Measurements from ENCODE around the gene ERCC4. TPM values are rescaled to one million over a fixed set of nuclear protein-coding genes. Genes with fewer than 3 reads are reported as not detected.
"Not testable (repeated sequence)": the region's sequence is repeated elsewhere in the genome, so short reads cannot be mapped to it uniquely, and the experiment has no call there.

Gene ERCC4
- polyA plus RNA-seq, 1 of the 3 experiments (the other 2 are of a cell fraction) = 1.8 TPM

DNA sequence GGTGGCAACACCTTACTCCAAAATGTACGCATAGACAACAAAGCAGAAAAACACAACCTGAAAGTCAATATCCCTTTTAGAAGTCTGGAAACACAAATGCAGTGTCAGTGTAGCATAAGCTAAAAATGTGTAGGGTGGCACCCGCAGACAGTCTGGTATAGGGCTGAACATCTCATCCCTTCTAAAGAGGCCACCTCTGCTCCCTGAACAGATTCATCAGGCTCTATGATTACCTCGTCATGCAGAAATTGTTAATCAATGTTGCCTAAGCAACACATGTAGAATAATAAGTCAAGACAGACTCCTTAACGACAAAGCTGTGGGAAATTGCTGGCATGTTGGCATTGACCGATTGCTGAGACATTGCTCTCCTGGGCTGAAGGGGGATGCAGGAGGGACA lies 33.3 kb upstream of the ERCC4 start:
- no peaks in the 10 kb centered on the region for H3K9me2 ChIP-seq
- no peak overlapping the region for H2AFZ ChIP-seq (ENCODE audit: low read depth)
- no peak overlapping the region for H3K27ac ChIP-seq (ENCODE audit: low read depth in 2 of 2, low read length in 1 of 2)
- H3K9ac ChIP-seq = no peak overlapping the region
- DNase-seq = no peak
- H3F3A ChIP-seq (replicated peaks; ENCODE audit: insufficient read depth) = no peaks in the 10 kb centered on the region
- H3K36me3 ChIP-seq (replicated peaks in 1 of 2; ENCODE audit: control insufficient read depth in 1 of 2, insufficient read depth in 2 of 2, low read length in 1 of 2) = no peaks in the 10 kb centered on the region
- no peaks in the 10 kb centered on the region for H3K79me2 ChIP-seq (ENCODE audit: insufficient read depth)
- H3K9me3 ChIP-seq = no peaks in the 10 kb centered on the region
- WGBS (ENCODE audit: low lambda C conversion rate) = 17% methylated on average over 5 of the region's 5 CpGs
- CTCF ChIA-PET = interaction anchor here (1.1 kb wide), 1 partner anchor 13 kb away, joined by 3 read pairs; no protein-coding TSS in a partner anchor
- POLR2A ChIA-PET = no interaction called here
- H3K27me3 ChIP-seq (ENCODE audit: insufficient read depth) = no peaks in the 10 kb centered on the region; the same call in 1 of the 2 replicates
- H3K4me3 ChIP-seq (ENCODE audit: low read depth in 2 of 2, low read length in 1 of 2) = no peak overlapping the region
- TF ChIP-seq NFIC (IDR thresholded peaks at IDR 0.05; ENCODE audit: borderline replicate concordance) = no peak
- no peak for TF ChIP-seq NRF1 (IDR thresholded peaks at IDR 0.05; ENCODE audit: low read depth, low read length)
- no peak for TF ChIP-seq SIN3A (IDR thresholded peaks at IDR 0.05; ENCODE audit: borderline replicate concordance, low read depth, low read length)
- no peak for TF ChIP-seq TAF1 (IDR thresholded peaks at IDR 0.05; ENCODE audit: borderline replicate concordance, low read depth, low read length)
- TF ChIP-seq TCF12 (IDR thresholded peaks at IDR 0.05) = no peak
- TF ChIP-seq, protein P1, sequence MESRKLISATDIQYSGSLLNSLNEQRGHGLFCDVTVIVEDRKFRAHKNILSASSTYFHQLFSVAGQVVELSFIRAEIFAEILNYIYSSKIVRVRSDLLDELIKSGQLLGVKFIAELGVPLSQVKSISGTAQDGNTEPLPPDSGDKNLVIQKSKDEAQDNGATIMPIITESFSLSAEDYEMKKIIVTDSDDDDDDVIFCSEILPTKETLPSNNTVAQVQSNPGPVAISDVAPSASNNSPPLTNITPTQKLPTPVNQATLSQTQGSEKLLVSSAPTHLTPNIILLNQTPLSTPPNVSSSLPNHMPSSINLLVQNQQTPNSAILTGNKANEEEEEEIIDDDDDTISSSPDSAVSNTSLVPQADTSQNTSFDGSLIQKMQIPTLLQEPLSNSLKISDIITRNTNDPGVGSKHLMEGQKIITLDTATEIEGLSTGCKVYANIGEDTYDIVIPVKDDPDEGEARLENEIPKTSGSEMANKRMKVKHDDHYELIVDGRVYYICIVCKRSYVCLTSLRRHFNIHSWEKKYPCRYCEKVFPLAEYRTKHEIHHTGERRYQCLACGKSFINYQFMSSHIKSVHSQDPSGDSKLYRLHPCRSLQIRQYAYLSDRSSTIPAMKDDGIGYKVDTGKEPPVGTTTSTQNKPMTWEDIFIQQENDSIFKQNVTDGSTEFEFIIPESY (IDR thresholded peaks at IDR 0.05; ENCODE audit: borderline replicate concordance, low read depth) = no peak
- no peaks in the 10 kb centered on the region for H3K4me1 ChIP-seq (ENCODE audit: control insufficient read depth in 1 of 2, insufficient read depth in 2 of 2, low read depth in 1 of 2, low read length in 1 of 2)
- no peaks in the 10 kb centered on the region for H4K20me1 ChIP-seq (ENCODE audit: insufficient read depth)
- H3K4me2 ChIP-seq = no peak overlapping the region

DNA sequence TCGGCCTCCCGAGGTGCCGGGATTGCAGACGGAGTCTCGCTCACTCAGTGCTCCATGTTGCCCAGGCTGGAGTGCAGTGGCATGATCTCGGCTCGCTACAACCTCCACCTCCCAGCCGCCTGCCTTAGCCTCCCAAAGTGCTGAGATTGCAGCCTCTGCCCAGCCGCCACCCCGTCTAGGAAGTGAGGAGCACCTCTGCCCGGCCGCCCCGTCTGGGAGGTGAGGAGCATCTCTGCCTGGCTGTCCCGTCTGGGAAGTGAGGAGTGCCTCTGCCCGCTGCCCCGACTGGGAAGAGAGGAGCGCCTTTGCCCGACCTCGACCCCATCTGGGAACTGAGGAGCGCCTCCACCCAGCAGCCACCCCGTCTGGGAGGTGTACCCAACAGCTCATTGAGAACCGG lies 30.6 kb upstream of the ERCC4 start:
- not testable (repeated sequence) for H3K9me3 ChIP-seq; H3K36me3 ChIP-seq (replicated peaks in 1 of 2; ENCODE audit: control insufficient read depth in 1 of 2, insufficient read depth in 2 of 2, low read length in 1 of 2)
- WGBS (ENCODE audit: low lambda C conversion rate) = 29% methylated on average over 12 of the region's 22 CpGs

DNA sequence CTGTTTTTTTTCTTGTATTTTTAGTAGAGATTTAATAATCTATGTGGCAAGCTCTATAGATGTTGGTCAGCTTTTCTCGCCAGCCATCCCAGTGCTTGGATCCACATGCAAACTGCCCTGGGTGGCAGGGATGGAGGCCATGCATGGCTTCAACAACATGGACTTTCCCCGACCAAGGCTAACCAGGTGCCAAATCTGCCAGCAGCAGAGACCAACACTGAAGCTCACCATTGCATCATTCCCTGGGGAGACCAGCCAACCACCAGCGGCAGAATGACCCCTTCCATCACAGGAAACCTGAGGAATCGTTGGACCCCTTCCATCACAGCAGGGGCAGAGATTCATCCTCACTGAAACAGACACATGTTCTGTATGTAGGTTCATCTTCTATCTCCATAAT lies 27.7 kb upstream of the ERCC4 start:
- Histone ChIP-seq H3K4me3 (ENCODE audit: low read depth in 2 of 2, low read length in 1 of 2) (no peak overlapping the region), H2AFZ (ENCODE audit: low read depth) (no peak overlapping the region), H3K4me2 (no peak overlapping the region), H3F3A (replicated peaks; ENCODE audit: insufficient read depth) (no peaks in the 10 kb centered on the region), H4K20me1 (ENCODE audit: insufficient read depth) (no peaks in the 10 kb centered on the region), H3K79me2 (ENCODE audit: insufficient read depth) (no peaks in the 10 kb centered on the region), H3K36me3 (replicated peaks in 1 of 2; ENCODE audit: control insufficient read depth in 1 of 2, insufficient read depth in 2 of 2, low read length in 1 of 2) (no peaks in the 10 kb centered on the region), H3K9me3 (no peaks in the 10 kb centered on the region), H3K9ac (no peak overlapping the region), H3K27ac (ENCODE audit: low read depth in 2 of 2, low read length in 1 of 2) (no peak overlapping the region), H3K27me3 (ENCODE audit: insufficient read depth) (no peaks in the 10 kb centered on the region; the same call in 1 of the 2 replicates), H3K9me2 (no peaks in the 10 kb centered on the region), H3K4me1 (ENCODE audit: control insufficient read depth in 1 of 2, insufficient read depth in 2 of 2, low read depth in 1 of 2, low read length in 1 of 2) (no peaks in the 10 kb centered on the region)
- CTCF ChIA-PET = interaction anchor here (0.5 kb wide), 1 partner anchor 605 kb away, joined by 3 read pairs; no protein-coding TSS in a partner anchor
- POLR2A ChIA-PET = no interaction called here
- DNase-seq = no peak
- TF ChIP-seq, protein P2, sequence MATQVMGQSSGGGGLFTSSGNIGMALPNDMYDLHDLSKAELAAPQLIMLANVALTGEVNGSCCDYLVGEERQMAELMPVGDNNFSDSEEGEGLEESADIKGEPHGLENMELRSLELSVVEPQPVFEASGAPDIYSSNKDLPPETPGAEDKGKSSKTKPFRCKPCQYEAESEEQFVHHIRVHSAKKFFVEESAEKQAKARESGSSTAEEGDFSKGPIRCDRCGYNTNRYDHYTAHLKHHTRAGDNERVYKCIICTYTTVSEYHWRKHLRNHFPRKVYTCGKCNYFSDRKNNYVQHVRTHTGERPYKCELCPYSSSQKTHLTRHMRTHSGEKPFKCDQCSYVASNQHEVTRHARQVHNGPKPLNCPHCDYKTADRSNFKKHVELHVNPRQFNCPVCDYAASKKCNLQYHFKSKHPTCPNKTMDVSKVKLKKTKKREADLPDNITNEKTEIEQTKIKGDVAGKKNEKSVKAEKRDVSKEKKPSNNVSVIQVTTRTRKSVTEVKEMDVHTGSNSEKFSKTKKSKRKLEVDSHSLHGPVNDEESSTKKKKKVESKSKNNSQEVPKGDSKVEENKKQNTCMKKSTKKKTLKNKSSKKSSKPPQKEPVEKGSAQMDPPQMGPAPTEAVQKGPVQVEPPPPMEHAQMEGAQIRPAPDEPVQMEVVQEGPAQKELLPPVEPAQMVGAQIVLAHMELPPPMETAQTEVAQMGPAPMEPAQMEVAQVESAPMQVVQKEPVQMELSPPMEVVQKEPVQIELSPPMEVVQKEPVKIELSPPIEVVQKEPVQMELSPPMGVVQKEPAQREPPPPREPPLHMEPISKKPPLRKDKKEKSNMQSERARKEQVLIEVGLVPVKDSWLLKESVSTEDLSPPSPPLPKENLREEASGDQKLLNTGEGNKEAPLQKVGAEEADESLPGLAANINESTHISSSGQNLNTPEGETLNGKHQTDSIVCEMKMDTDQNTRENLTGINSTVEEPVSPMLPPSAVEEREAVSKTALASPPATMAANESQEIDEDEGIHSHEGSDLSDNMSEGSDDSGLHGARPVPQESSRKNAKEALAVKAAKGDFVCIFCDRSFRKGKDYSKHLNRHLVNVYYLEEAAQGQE (IDR thresholded peaks at IDR 0.05; ENCODE audit: low read depth, low read length) = no peak
- 14% methylated on average over 4 of the region's 4 CpGs for WGBS (ENCODE audit: low lambda C conversion rate)

More for the DNA sequence above, 30.6 kb upstream of the ERCC4 start:
- POLR2A ChIA-PET; H3K9ac ChIP-seq; H3K4me3 ChIP-seq (ENCODE audit: low read depth in 2 of 2, low read length in 1 of 2); H3K79me2 ChIP-seq (ENCODE audit: insufficient read depth); CTCF ChIA-PET; H3K4me1 ChIP-seq (ENCODE audit: control insufficient read depth in 1 of 2, insufficient read depth in 2 of 2, low read depth in 1 of 2, low read length in 1 of 2); H3K27ac ChIP-seq (ENCODE audit: low read depth in 2 of 2, low read length in 1 of 2); DNase-seq; H4K20me1 ChIP-seq (ENCODE audit: insufficient read depth); H2AFZ ChIP-seq (ENCODE audit: low read depth); H3F3A ChIP-seq (replicated peaks; ENCODE audit: insufficient read depth); H3K27me3 ChIP-seq (ENCODE audit: insufficient read depth); H3K4me2 ChIP-seq; H3K9me2 ChIP-seq: not testable (repeated sequence)

Data from SK-N-SH (cell line).